Midbrain (tissue), 1 donor: Measurements from ENCODE around the gene CKAP2L.

ENCODE experiments used
- DNase-seq: peaks from one replicate; lab custom pipeline; 2025; lab: John Stamatoyannopoulos, UW

The CKAP2L gene, protein sequence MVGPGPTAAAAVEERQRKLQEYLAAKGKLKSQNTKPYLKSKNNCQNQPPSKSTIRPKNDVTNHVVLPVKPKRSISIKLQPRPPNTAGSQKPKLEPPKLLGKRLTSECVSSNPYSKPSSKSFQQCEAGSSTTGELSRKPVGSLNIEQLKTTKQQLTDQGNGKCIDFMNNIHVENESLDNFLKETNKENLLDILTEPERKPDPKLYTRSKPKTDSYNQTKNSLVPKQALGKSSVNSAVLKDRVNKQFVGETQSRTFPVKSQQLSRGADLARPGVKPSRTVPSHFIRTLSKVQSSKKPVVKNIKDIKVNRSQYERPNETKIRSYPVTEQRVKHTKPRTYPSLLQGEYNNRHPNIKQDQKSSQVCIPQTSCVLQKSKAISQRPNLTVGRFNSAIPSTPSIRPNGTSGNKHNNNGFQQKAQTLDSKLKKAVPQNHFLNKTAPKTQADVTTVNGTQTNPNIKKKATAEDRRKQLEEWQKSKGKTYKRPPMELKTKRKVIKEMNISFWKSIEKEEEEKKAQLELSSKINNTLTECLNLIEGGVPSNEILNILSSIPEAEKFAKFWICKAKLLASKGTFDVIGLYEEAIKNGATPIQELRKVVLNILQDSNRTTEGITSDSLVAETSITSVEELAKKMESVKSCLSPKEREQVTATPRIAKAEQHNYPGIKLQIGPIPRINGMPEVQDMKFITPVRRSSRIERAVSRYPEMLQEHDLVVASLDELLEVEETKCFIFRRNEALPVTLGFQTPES

GRCh38 chr2:112764071-112765044 is at the start of gene CKAP2L:
Gene CKAP2L, minus strand, starts transcription at chr2:112764609. Its CDS starts 11 bp downstream, at chr2:112764598.
- peak; percentile 96 for DNase-seq

GRCh38 chr2:112813280-112813966 is 49.0 kb upstream of the CKAP2L start:
- no peak for DNase-seq

DNA sequence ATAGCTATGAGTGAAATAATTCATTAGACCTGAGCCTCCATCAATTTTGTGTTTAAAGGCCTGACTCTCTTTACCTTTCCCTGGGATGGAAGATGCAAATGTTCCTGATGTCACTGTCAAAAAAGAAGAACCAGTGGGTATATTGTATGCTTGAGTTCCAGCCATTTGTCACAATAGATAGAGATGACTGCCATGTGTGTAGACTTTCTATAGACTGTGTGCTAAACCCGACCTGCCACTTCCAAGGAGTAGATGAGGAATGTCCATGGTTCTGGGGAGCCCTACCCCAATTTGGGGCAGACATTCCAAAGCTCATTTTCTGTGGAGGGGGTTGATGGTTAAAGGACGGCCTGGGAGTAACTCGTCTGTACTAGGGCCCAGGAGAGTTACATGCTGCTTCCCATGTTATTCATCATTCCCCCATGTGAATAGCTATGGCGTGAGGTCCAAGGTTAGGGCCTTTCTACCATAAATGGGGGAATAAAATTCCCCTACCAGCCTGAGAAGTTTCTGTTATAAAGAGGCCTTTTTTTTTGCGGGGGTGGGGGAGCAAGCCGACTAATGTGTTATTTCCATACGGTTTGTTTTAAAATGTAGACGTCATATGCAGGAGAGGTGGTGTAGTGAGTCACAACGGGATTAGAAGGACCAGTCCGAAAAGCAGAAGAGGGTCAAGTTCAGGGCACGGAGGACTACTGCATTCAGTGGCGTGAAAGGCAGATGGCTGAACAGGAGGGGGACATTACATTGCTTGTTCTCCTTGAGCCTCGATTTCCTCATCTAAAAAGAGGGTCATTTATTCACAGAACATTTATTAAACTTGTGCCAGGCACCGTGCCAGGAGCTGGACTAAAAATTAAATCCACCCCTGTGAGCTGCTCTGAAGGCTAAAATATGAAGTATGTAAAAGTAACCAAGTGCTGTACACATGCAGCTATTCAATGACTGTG is 48.2 kb upstream of the CKAP2L start:
- DNase-seq = no peak

- DNase-seq = no peak
Observed at GRCh38 chr2:112811841-112812306, 47.5 kb upstream of the CKAP2L start.

DNA sequence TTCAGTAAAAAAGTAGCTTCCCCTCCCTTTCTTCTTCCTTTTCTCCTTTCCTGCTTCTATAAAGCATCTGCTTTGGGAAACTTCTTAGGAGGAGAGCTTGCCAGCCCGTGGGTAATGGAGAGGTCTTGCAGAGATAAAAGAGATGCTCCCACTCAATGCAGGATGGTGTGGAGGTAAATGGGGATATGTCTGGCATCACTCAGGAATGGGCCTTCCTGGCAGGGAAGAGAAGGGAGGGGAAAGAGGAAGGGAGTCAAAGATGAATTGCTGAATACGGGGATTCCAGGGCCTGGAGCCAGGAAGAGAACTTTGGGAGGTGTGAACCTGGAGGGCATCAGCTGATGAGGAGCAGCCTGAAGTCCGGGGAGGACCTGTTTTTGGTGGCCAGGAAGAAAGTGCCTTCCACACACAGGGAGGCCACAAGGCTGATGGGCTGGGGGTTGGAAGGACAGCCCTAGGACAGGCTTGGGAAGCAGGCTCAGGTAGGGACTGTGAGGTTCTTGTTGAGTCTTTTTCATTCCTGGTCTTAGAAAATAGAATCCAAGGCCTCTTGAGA is 46.9 kb upstream of the CKAP2L start:
- DNase-seq = no peak

DNA sequence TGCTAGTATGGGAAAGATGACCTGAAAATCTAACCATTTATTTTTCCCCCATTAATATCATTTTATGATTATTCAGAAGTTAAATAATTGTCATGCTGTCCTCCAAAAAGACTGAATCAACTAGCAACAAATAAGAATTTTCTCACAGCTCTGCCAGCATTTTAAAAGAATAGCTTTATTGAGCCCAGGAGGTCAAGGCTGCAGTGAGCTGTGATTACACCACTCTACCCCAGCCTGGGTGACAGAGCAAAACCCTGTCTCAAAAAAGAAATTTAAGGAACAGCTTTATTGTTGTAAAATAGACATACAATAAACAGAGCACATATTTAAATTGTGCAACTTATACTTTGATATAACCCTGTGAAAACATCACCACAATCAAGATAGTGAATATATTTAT is 44.7 kb upstream of the CKAP2L start:
- no peak for DNase-seq

DNA sequence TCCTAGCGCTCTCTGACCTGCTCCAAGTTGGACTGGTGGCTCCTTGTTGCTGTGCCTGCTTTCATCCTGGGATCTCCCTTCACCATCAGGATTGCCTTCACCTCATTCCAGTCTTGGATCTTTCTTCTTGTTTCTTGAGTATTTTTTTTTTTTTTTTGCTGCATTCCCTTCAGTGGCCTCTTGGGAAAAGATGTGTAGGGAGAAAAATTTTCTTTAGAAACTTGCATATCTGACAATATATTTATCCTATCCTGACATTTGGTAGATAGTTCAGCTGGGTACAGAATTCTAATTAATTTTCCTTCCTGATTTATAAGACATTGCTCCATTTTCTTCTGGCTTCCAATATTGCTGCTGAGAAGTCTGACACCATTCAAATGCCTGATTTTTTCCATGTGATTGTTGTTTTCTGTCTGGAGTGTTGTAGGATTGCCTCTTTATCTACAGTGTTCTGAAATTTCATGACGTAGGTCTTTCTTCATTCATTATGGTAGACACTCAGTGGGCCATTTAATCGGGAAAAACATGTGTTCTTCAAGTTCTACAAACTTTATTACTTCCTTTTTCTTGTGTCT is 42.9 kb upstream of the CKAP2L start:
- no peak for DNase-seq

DNA sequence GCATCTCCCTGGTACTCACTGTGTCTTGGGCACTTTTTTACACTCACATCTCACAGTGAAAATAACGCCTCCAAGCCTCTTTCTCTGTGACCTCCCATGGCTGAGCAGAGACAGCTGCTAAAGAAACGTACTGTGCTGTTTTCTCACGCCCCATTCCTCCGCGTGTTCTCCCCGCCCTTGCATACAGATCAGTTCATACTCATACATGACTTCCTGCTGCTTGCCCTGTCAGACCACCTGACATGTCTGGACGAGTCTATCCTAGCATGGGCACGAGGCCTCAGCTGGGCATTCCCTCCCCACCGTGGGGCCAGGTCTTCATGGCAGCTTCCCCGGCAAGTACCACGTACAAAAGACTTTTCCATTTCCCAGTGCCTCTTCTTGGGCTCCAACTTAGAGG is 41.1 kb upstream of the CKAP2L start:
- DNase-seq = no peak

DNA sequence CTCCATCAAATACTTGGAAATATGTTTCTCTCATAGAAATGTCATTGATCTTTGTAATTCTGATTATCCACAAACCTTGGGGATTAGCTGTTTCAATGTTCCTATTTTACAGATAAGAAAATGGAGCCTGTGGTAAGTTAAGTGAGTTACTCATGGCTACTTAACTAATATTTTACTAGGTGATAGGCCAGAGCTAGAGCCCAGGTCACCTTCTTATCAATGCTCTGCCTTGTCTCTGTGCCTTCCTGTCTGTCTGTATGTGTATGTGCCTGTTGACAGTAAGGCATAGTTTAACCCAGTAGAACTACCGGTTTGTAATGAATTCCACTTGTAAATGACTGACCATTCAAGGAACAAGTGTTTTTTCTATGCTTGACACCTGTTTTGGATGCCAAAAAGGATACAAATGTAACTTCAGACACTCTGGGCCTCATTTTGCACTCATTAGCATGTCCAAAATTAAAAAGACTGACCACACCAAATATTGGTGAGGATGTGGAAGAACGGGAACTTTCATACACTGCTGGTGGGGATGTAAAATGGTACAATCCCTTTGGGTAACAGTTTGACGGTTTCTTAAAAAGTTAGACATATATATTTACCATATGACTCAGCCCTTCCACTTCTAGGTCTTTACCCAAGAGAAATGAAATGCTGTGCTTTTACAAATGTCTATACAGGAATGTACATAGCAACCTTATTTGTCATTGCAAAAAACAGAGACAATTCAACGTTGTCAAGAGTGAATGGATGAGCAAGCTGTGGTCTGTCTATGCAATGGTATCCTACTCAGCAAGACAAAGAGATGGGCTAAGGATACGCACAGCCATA is 39.5 kb upstream of the CKAP2L start:
- no peak for DNase-seq

DNA sequence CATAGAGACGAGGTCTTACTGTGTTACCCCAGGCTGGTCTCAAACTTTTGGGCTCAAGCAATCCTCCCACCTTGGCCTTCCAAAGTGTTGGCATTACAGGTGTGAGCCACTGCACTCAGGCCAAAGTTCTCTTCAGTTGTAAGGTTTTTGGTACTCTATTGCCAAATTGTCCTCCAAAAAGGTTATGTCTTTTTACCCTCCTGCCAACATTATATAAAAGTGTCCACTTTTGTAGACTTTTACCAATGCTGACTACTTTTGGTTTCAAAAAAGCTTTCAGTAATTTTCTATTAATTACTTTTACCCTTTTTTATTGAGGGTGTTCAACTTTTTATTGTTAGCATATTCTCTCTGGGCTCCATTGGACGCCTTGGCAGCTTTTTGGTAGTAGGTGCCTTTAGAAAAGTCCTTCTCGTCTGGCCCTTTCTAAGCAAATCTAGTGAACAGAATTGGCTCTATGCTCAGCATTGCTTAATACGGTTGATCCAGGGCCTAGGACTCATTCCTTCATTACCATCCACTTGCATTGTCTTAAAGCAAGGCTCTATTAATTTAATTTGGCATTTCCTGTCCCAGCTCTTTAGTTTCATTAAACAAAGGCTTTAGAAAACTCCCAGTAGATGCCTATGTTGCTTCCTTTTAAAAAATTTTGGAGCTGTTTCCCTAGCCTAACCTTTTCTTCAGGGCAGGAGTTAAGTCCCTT is 36.6 kb upstream of the CKAP2L start:
- DNase-seq = no peak

DNA sequence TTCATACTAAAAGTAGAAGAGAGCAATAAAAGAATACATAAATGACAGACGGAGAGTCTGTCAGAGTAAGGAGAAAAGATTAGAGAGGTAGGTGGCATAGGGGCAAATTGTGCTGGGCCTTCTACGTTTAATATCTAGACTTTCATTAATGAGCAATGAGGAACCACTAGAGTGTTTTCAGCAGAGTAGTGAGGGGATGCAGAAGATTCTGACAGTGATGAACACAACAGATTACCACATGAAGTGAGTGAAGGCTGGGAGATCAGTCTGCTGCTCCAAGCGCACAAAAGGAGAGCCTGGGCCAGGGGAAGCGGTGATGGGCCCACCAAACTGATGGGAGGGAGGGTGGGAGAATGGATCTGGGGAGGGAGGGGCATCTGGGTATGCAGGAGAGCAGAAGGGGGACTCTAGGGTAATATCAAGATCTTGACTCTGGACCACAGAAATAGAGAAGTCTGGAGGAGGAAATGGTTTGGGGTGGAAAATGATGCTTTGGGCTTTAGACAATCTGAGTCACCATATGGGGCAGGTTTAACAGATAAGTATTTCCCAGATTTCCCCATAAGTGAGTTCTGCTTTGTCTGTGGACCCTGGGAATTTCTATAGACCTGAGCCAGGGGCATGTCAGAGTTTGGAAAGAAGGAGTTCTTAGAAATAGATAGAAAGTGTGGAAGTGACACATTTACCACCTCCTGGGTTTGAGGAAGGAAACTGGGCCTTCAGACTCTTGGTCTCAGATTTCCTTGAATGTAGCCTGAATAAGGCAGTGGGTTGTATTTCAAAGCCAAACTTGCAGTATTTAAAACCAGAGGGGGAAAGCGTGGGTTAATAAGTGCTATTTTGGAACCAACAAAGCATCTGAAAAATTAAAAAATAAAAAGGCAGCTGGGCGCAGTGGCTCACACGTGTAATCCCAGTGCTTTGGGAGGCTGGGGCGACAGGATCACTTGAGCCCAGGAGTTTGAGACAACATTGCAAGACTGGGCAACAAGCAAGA is 34.9 kb upstream of the CKAP2L start:
- DNase-seq = no peak

- no peak for DNase-seq
Observed at GRCh38 chr2:112796486-112796885, 32.1 kb upstream of the CKAP2L start.

GRCh38 chr2:112795774-112796173 is 31.4 kb upstream of the CKAP2L start:
- no peak for DNase-seq

DNA sequence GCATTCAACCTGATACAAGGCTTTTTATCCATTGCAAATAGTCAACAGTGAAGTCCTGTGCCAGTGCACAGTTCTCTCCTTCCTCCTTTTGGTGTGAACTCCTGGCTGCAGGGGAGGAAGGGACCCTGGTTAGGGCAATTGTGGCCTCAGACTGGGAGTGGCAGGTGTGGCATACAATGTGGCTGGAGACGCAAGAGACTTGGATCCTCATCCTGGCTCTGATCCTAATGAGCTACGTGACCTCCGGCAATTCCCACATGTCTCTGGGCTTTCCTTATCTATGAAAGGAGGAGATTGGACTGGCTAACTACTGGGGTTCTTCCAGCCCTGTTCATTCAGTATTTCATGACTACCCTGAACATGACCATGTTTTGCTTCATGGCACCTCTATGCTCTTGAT is 30.4 kb upstream of the CKAP2L start:
- no peak for DNase-seq

DNA sequence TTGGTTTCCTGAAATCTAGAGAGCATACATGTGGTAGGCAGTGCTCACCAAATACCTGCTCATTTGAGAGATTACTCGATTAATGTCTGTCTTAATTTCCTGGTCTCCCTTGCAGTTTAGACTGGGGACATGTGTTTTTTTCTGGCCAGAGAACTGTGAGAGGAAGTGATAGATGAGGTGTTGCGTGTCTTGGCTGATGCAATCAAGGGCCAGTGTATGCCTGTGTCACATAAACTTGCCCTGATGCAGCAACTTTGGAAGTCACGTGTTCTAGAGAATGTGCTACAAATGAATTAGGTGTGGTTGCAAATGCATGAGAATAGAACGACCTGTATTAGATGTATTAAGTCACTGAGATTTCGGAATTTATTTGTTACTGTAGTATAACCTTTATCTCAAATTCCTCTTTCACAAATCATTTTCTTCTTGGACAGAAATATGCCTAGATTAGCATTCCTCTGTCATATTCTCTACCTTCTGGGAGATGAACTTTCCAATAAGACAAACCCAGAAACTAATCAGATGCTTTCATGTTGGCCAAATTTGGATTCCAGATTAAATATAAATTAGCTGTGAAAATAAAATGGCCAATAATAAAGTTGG is 29.8 kb upstream of the CKAP2L start:
- DNase-seq = no peak

DNA sequence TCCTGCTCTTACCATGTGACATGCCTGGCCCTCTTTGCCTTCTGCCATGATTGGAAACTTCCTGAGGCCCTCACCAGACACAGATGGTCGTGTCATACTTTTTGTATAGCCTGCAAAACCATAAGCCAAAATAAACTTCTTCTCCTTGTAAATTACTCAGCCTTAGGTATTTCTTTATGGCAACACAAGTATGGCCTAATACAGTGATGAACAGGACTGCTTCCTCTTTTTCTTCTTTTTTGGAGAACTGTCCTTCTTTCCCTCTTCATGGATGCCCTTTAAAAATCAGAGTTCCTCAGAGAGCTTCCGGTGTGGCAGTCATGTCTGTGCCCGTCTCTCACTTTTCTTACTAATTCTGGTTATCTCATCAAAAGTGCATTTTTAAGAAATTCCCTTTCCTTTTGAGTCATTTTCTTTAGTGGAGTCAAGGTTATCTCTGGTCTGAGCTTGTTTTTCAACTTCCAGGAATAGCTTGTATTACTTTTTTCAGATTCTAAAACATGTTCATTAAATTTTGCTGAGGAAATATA is 29.1 kb upstream of the CKAP2L start:
- peak; percentile 17 for DNase-seq
